Islet of Langerhans (tissue), 1 donor: ENCODE results near the gene LUC7L3.

ENCODE experiments used
- FAIRE-seq: peaks from one replicate; lab custom pipeline; 2011; peaks lifted over from hg19 to GRCh38; lab: Jason Lieb, UNC

Gene LUC7L3

GRCh38 chr17:50754521-50754920 is 35.1 kb downstream of the LUC7L3 start:
- no peak for FAIRE-seq

GRCh38 chr17:50758524-50758923 is 39.1 kb downstream of the LUC7L3 start:
- FAIRE-seq: no peak

- FAIRE-seq: no peak
Measured at GRCh38 chr17:50758989-50759544, 39.7 kb downstream of the LUC7L3 start.

GRCh38 chr17:50762177-50762576 is 42.8 kb downstream of the LUC7L3 start:
- no peak for FAIRE-seq

- FAIRE-seq: no peak
Measured at GRCh38 chr17:50763716-50764475, 44.5 kb downstream of the LUC7L3 start.

GRCh38 chr17:50764734-50765149 is 45.3 kb downstream of the LUC7L3 start:
- FAIRE-seq: no peak

- FAIRE-seq: no peak
Measured at GRCh38 chr17:50765454-50766221, 46.2 kb downstream of the LUC7L3 start.

GRCh38 chr17:50766222-50767023 is 47.0 kb downstream of the LUC7L3 start:
- no peak for FAIRE-seq

GRCh38 chr17:50767030-50767429 is 47.6 kb downstream of the LUC7L3 start:
- no peak for FAIRE-seq

- no peak for FAIRE-seq
Measured at GRCh38 chr17:50767446-50767845, 48.0 kb downstream of the LUC7L3 start, which contains the start of gene ANKRD40CL. TSS of gene ANKRD40CL (minus strand) at chr17:50767518. CDS start at chr17:50766913, 605 bp downstream.

GRCh38 chr17:50768346-50768761 is 49.0 kb downstream of the LUC7L3 start:
- FAIRE-seq: no peak

- FAIRE-seq: no peak
Measured at GRCh38 chr17:50769884-50770283, 50.5 kb downstream of the LUC7L3 start.

GRCh38 chr17:50770346-50770745 is 50.9 kb downstream of the LUC7L3 start:
- no peak for FAIRE-seq

GRCh38 chr17:50771991-50772785 is 52.8 kb downstream of the LUC7L3 start:
- no peak for FAIRE-seq

GRCh38 chr17:50774225-50774803 is 54.9 kb downstream of the LUC7L3 start:
- no peak for FAIRE-seq

GRCh38 chr17:50775926-50776325 is 56.5 kb downstream of the LUC7L3 start:
- FAIRE-seq: no peak

- FAIRE-seq: no peak
Measured at GRCh38 chr17:50778471-50778870, 59.1 kb downstream of the LUC7L3 start.

GRCh38 chr17:50778988-50779387 is 59.6 kb downstream of the LUC7L3 start:
- FAIRE-seq: no peak

GRCh38 chr17:50779747-50780353 is 60.4 kb downstream of the LUC7L3 start:
- no peak for FAIRE-seq

- FAIRE-seq: no peak
Measured at GRCh38 chr17:50781167-50781566, 61.8 kb downstream of the LUC7L3 start.
